HG02759 (cell line): ENCODE results near the gene KHDRBS1.
"Not testable (repeated sequence)": the region's sequence is repeated elsewhere in the genome, so short reads cannot be mapped to it uniquely, and the experiment has no call there.

Experiments used
- ATAC-seq: cut with Tn5 transposase; IDR thresholded peaks from one replicate; pipeline ENCODE4 v1.9.1; 2021; ENCODE audit warnings: mild to moderate bottlenecking, moderate library complexity; ENCODE audit not compliant: unreplicated experiment

Gene KHDRBS1, protein sequence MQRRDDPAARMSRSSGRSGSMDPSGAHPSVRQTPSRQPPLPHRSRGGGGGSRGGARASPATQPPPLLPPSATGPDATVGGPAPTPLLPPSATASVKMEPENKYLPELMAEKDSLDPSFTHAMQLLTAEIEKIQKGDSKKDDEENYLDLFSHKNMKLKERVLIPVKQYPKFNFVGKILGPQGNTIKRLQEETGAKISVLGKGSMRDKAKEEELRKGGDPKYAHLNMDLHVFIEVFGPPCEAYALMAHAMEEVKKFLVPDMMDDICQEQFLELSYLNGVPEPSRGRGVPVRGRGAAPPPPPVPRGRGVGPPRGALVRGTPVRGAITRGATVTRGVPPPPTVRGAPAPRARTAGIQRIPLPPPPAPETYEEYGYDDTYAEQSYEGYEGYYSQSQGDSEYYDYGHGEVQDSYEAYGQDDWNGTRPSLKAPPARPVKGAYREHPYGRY

DNA sequence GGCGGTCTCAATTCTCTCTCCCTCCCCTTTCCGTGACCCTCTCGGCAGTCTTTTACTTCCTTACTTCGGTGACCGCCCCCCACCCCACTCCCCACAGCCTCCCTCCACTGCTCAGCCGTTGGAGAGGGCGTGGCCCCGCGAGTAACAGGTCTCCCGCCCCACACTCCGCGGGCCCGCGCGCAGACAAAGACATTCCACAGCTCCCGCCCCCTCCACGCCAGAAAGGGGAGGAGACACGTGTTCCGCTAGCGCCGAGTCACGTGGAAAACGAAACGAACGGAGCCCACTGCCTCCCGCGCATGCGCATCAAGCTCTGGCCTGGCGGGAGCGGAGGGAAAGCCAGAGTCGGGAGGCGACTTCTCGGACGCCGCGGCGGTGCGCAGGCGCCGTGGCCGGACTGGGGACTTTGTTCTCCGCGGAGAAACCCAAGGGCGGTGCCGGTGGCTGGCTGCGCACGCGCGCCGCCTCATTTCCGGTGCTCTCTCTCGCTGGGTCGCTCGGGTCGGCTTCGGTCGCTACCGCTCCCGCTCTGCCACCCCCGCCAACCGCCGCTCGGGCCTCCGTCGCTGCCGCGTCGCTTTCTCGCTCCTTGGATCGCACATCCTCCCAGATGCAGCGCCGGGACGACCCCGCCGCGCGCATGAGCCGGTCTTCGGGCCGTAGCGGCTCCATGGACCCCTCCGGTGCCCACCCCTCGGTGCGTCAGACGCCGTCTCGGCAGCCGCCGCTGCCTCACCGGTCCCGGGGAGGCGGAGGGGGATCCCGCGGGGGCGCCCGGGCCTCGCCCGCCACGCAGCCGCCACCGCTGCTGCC, at the start of gene KHDRBS1:
Gene KHDRBS1, plus strand, starts transcription at position 483 of the 813 bp plus-strand sequence. Its CDS starts 128 bp downstream, at position 611.
- ATAC-seq = peak; percentile 86

DNA sequence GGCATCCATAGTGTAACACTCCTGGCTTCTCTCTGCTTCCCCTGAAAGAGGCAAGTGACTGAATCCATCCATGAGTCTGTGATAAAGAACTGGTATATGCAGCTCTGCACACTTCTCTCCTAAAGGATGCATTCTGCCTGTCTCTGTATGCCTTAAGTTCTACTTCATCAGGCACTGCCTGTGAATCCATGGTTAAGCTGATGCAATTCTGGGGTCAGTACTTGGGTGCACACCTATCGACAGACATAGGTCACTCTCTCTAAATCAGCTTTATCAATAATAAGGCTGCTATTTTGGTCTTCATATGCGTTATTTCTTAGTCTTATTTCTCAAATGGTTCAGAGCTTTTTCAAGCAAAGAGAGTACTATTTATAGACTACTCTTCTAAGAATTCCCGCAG, 42.8 kb upstream of the KHDRBS1 start:
- no peak for ATAC-seq

DNA sequence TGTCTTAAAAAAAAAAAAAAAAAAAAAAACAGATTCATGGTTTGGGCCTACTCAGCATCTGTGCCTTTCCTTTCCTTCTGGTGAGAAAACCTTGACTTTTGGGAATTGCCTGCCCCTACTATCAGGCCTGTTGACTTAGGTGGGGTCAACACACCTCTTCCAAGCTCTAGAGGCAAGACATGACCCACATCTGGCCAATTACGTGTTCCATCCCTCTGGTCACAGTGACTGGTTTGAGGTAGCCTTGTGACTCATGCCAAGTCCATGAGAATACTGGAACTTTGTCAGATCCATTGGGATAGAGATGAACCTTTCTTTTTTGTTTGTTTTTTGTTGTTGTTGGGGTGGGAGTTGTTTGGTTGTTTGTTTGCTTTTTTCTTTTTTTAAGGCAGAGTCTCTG, 37.3 kb upstream of the KHDRBS1 start:
- ATAC-seq = no peak

DNA sequence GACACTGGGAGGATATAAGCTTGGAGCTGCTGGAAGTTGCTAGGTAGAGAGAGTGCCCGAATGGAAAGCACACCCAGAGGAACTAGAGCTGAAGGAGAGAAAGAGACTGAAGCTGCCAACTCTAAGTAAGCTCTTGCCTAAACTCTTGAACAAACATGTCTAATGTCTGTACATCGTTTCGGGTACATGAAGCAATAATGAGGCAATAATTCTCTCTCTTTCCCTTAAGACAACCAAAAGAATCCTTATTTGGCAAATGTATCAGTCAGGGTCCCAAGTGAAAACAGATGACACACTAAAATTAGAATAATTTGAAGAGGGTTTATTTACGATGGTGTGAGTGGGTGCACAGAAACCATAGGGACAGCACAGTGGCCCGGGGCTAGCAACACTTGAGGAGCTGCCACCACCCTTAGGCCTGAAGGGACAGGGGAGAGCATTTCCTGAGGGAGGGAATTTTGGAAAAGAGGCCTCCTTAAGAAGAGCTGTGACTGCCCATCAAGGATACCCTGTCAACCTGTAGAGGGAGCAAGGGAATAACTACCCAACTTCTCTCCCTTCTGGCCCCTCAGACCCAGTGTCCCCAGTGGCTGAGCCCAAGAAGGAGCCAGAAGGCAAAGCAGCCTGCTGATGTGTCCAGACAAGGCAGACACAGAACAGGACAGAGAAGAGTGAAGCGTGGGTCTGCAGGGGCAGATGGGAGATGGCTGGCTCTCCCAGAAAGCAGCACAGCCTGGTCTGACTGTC, 36.1 kb upstream of the KHDRBS1 start:
- no peak for ATAC-seq

DNA sequence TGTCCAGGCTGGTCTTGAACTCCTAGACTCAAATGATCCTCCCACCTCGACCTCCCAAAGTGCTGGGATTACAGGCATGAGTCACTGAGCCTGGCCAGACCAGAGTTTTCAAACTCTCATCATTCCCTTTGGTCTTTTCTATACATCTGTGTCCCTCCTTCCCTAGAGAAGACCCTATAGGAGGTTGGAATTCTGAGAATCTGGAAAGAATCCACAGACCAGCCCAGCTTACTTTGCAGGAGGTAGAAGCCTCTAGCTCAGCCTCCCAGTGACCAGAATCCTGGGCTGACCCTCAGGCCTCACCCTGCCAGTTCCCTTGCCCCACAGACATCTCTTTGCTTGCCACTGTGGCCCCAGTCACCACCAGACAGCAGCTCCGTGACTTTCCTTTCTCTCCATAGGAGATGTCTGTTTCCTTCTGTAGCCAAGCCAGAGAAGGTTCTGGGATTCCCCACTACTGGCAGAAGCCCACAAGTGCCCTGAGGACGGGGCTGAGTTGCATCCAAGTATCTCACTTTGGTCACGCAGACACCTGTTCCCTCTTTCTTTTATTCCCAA, 34.7 kb upstream of the KHDRBS1 start:
- ATAC-seq = no peak

DNA sequence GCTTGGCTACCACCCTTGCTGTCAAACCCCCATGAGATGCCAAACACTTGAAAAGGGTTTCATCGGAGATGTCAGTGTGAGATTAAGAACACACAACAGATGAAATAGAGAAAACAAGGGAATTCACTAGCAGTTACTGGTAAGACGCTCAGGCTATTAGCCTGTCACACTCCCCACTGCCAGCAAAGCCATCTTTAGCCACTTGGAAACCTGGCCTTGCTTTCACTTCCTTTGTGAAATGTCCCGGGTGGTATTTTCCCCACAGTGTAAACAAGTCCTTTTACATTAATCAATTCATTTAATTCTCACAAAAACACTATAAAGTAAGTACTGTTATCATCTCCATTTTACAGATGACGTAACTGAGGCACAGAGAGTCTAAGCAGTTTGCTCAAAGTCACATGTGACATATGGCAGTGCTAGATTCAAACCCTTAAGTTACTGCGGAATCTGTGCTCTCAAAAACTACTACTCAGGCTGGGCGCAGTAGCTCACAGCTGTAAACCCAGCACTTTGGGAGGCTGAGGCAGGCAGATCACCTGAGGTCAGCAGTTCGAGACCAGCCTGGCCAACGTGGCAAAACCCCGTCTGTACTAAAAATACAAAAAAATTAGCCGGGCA, 32.7 kb upstream of the KHDRBS1 start:
- no peak for ATAC-seq

DNA sequence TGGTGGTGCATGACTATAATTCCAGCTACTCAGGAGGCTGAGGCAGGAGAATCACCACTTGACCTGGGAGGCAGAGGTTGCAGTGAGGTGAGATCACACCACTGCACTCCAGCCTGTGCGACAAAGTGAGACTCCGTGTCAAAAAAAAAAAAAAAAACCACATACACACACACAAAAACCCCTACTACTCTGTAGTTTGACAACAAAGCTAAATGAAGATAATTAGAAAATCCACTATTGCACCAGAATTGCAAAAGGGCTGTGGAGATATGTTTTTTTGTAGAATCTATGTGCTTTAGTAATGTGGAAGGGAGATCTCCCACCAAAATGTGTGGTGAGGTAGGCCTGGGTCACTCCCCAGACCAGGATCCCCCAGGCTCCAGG, 32.2 kb upstream of the KHDRBS1 start:
- no peak for ATAC-seq

DNA sequence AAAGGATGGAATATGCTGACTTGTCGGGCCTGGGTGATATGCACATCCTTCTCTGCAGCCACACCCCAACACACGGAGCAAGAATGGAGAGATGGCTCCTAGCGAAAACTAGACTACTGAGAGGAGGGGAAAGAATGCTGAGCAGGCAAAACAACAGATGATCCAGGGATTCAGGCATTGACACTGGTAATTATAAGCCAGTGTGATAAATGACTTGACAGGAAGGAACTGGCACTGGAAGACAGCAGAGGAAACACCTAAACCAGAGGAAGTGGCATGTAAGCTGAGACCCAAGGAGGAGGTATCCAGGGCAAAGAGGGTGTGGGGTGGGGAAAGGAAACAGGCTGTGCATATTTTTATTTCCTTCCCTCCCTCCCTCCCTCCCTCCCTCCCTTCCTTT, 31.7 kb upstream of the KHDRBS1 start:
- no peak for ATAC-seq

DNA sequence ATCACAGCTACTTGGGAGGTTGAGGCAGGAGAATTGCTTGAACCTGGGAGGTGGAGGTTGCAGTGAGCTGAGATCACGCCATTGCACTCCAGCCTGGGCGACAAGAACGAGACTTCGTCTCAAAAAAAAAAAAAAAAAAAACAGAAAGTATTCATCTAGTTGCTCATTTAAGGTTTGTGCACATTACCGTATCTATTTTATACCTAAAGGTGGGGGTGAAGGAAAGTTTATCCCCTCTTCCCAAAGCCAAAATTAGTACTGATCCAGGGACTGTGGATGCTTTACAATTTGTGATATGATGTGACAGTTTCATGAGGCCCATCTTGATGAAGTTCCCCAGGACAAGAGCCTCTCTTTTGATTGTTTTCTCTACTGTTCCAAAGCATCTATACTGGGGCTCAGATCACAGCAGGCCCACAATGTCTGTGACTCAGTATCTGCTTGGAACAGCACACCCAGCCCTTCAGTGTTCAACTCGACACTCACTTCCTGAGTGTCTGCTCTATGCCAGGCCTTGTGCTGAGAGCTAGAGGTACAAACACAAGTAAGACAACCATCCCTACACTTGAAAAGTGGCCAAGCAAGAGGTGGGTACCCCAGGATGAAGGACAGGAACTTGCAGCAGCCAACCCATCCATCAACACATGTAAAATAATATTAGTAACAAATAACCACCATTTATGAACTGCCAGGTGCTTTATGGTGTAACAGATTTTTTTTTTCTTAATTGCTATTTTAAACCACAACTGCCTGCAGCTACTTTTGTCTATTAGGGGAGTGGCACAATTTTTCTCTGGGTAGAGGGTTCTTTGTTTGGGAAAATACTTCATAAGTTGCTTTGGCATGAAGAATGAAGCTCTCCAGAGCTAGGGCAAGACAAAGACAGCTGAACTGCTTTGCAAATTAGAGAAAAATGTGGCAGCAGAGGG, 29.0 kb upstream of the KHDRBS1 start:
- no peak for ATAC-seq

DNA sequence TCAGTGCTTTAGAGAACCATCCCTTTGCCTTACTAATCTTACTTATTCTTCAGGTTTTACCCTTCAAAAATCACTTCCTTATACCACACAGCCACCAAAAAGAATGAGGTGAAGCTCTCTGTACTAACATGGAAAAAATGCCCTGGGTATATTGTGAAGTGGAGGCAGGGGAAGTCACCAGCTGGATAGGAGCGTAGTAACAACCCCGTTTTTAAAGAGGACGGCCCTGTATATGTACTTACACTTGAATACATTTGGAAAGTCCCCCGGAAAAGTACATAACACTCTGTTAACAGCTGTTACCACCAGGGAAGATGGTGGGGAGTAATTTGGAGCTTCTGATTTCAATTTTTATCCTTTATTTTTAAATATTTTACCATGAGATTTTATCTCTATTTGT, 28.2 kb upstream of the KHDRBS1 start:
- ATAC-seq = no peak

DNA sequence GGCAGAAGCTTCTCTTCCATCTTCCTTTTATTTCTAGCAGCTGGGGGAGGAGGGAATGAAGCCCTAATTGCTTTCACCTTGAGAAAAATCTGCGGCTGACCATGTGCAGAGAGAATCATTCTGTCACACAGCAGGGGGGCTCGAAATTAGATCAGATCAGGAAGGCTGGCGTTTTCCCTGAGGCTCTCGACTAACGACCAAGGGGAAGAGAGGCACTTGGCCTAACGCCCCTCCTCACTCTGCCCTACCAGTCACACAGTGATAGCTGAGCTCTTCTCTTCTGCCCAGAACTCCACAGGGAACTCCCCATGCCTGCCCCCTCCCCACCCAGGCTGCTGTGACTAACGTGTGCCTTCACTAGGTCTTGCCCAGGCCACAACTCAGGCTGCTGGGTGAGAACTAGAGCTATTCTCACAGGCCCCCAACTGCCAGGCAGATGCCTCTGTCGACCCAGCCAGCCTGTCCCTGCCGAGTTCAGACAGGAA, 26.5 kb upstream of the KHDRBS1 start:
- no peak for ATAC-seq

DNA sequence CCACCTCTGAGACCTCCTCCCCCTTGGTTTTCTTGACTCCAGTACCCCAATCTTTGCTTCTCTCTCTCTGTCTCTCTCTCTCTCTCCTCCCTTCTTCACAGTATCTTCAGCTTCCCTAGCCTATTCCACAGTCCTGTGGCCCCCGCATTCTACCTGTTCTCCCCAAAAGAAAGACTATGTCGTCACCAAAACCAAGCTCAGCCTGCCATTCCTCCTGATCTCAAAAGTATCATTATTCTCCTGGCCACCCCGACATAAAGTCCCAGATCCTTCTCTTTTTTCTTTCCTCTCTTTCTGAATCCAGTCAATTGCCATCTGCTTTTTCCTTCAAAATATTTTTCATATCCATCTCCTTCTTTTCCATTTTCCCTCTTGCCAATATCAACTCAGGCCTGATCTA, 23.7 kb upstream of the KHDRBS1 start:
- no peak for ATAC-seq

DNA sequence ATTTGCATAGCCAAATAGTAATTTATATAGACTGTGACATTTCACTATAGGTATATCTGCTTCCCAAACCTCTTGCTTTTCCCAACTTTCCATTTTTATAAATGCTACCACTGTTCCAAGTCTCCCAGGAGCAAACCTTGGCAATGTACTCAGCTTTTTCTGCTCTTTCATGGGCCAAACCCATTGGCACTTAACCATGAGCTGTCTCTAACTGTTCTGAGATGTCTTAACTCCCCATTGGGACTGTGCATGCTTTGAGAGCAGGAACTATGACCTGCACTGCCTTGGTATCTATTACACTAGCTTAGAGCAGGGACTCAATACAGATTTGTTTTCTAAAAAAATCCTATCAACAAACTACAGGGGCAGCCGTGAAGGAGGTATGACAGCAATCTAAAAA, 22.5 kb upstream of the KHDRBS1 start:
- no peak for ATAC-seq

DNA sequence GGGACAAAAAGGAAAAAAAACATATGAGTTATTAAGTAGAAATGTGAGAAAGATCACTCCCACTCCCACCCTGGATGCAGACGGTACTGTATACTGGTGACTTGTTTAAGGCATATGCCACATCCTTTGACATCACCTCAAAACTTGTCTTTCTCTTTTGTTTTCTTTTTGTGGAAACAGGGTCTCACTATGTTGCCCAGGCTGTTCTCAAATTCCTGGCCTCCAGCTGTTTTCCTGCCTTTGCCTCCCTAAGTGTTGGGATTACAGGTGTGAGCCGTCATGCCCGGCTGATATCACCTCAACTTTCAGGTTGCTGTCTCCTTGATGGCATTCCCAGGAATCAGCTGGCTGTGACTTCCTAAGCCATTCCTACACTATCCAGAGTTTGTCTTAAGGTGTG, 18.4 kb upstream of the KHDRBS1 start:
- ATAC-seq = no peak

DNA sequence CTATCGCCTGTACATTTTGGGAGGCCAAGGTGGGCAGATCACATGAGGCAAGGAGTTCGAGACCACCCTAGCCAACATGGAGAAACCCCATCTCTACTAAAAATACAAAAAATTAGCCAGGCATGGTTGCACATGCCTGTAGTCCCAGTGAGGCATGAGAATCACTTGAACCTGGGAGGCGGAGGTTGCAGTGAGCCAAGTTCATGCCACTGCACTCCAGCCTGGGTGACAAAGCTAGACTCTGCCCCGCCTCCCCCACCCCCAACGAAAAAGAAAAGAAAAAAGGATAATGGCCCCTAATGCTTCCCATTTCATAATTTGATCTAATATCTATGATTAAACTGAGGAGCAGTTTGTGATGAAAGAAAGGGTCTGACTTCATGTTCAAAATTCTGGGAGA, 17.5 kb upstream of the KHDRBS1 start:
- ATAC-seq = not testable (repeated sequence)

DNA sequence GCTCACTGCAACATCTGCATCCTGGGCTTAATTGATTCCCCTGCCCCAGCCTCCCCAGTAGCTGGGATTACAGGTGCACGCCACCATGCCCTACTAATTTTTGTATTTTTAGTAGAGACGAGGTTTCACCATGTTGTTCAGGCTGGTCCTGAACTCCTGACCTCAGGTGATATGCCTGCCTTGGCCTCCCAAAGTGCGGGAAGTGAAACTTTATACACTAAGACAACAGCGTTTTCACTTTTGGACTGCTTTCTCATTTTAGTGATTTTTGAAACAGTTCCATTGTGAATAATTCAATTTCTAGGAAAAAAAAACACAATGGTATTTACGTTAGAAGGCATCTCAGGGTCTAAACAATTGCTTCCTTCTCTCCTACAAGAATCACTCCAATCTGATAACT, 11.8 kb upstream of the KHDRBS1 start:
- ATAC-seq = no peak

DNA sequence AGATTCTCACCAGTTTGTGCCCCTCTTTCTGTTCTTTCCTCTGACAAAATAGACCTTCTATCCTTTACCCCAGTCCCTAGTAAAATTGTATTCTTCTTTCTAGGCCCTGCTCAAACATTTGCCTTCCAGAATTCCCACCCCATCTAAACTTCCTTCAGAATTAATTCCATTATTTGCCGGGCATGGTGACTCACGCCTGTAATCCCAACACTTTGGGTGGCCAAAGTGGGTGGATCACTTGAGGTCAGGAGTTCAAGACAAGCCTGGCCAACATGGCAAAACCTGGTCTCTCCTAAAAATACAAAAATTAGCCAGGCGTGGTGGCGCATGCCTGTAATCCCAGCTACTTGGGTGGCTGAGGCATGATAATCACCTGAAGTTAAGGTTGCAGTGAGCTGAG, 11.4 kb upstream of the KHDRBS1 start:
- ATAC-seq = not testable (repeated sequence)

DNA sequence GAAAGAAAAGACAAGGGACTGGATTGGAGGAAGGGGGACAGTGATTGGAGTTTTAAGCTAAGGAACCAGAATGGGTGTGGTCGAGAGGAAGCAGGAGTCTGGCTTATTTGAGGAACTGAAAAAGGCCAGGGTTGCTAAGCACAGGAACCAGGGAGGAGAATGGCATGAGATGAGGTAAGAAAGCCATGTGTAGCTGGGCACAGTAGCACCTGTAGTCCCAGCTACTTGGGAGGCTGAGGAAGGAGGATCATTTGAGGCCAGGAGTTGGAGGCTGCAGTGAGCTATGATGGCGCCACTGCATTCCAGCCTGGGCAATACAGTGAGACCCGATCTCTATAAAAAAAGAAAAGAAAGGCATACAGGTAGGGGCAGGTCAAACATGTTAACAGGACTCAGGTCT, 8.1 kb upstream of the KHDRBS1 start:
- ATAC-seq = no peak

DNA sequence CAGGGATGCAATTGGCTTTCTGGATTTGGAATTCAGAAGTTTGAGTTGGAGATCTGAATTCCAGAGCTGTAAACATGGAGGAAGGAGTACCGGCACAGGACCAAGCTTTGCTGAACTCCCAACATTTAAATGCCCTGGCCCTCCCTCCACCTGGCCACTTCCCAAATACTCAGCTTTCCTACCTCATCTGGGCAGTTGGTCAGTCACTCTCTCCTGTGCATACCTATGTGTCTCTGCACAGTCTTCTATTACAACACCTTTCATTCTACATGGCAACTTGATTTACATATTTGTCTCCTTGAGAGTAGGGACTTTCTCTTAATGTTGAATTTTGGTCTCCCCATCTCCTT, 6.1 kb upstream of the KHDRBS1 start:
- ATAC-seq = no peak

DNA sequence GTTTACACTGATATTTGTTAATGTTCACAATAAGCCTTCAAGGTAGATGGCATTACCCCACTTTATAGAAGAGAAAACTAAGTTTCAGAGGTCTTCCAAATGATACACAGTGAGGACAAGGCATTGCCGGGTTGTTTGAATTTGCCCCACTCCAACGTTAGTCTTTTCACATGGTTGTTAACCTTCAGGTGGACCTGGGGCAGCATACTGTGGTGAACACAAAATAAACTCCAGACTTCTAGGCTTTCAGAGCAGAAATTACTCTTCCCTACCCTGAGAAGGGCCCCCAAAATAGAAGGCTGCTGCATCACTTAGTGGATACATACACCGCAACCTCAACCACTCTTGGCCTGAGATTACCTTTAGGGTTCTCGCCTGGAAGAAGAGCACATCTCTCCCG, 3.4 kb upstream of the KHDRBS1 start:
- no peak for ATAC-seq
